ENCODE data around the gene TRMT1L. TPM values are rescaled to one million over a fixed set of nuclear protein-coding genes. Genes with fewer than 3 reads are reported as not detected.

TRMT1L gene
- total RNA-seq, 1 experiment from 2014 or later: 11.3 TPM

- ATAC-seq (peak; percentile 88), DNase-seq (peak; percentile 46)
- TF ChIP-seq EZH2phosphoT487 (IDR thresholded peaks at IDR 0.05; ENCODE audit: borderline replicate concordance, low read length): no peak
- no peak for TF ChIP-seq CTCF (conservative IDR thresholded peaks at IDR 0.05; ENCODE audit: low read depth, low read length)
- no peak for TF ChIP-seq EZH2 (IDR thresholded peaks at IDR 0.05; ENCODE audit: low read length, unreplicated experiment)
- Histone ChIP-seq H3K4me1 (ENCODE audit: insufficient read depth, low read length) (peaks cover 21% of the 10 kb centered on the region), H3K9ac (ENCODE audit: low read length) (no peak overlapping the region), H3K9me2 (replicated peaks; ENCODE audit: low read length) (no peaks in the 10 kb centered on the region), H3K4me3 (ENCODE audit: low read length) (no peak overlapping the region), H3K27me3 (ENCODE audit: low read length) (no peaks in the 10 kb centered on the region), H3K27ac (ENCODE audit: low read length) (no peak overlapping the region), H3K79me2 (ENCODE audit: low read length) (0 out of 2 replicates have a peak, but pooled peaks cover 8% of the 10 kb centered on the region), H3K4me2 (ENCODE audit: low read length) (peak overlapping the region; percentile 54), H3K36me3 (ENCODE audit: low read depth, low read length) (no peaks in the 10 kb centered on the region), H2AFZ (ENCODE audit: low read length) (no peak overlapping the region), H3K9me3 (ENCODE audit: low read length) (no peaks in the 10 kb centered on the region), H3F3A (ENCODE audit: low read length, unreplicated experiment) (no peaks in the 10 kb centered on the region), H4K20me1 (ENCODE audit: low read length) (no peaks in the 10 kb centered on the region)
- no TSS peak for BruUV-seq (replicated peaks)
- intact Hi-C loops (cut with micrococcal nuclease): no loop called here
- CTCF ChIA-PET: no interaction called here
- POLR2A ChIA-PET (ENCODE audit: unreplicated experiment): interaction anchor here (0.6 kb wide), 2 partner anchors 11 to 696 kb away, joined by 7 read pairs; no protein-coding TSS in a partner anchor
These were observed 5.7 kb upstream of the TRMT1L start for GRCh38 chr1:185162491-185162890.

- Histone ChIP-seq H3K4me1 (ENCODE audit: insufficient read depth, low read length) (peaks cover 28% of the 10 kb centered on the region), H3K9me2 (replicated peaks; ENCODE audit: low read length) (no peaks in the 10 kb centered on the region), H2AFZ (ENCODE audit: low read length) (no peak overlapping the region), H3K4me3 (ENCODE audit: low read length) (no peak overlapping the region), H3K4me2 (ENCODE audit: low read length) (no peak overlapping the region), H4K20me1 (ENCODE audit: low read length) (no peaks in the 10 kb centered on the region), H3K79me2 (ENCODE audit: low read length) (peaks cover 21% of the 10 kb centered on the region), H3F3A (ENCODE audit: low read length, unreplicated experiment) (no peaks in the 10 kb centered on the region), H3K9ac (ENCODE audit: low read length) (no peak overlapping the region), H3K36me3 (ENCODE audit: low read depth, low read length) (no peaks in the 10 kb centered on the region), H3K27me3 (ENCODE audit: low read length) (no peaks in the 10 kb centered on the region), H3K9me3 (ENCODE audit: low read length) (no peaks in the 10 kb centered on the region), H3K27ac (ENCODE audit: low read length) (no peak overlapping the region)
- POLR2A ChIA-PET (ENCODE audit: unreplicated experiment): no interaction called here
- CTCF ChIA-PET: no interaction called here
- TF ChIP-seq CTCF (conservative IDR thresholded peaks at IDR 0.05; ENCODE audit: low read depth, low read length) (no peak), EZH2phosphoT487 (IDR thresholded peaks at IDR 0.05; ENCODE audit: borderline replicate concordance, low read length) (no peak), EZH2 (IDR thresholded peaks at IDR 0.05; ENCODE audit: low read length, unreplicated experiment) (no peak)
- ATAC-seq: no peak
- intact Hi-C loops (cut with micrococcal nuclease): loop anchor here (5.0 kb wide), 3 partner anchors 113 to 353 kb away; partner anchors contain the start of gene RNF2
- no peak for DNase-seq
- BruUV-seq (replicated peaks): no TSS peak
These were observed 3.2 kb upstream of the TRMT1L start for GRCh38 chr1:185159966-185160365.

GRCh38 chr1:185158800-185159199 is 2.0 kb upstream of the TRMT1L start:
- Histone ChIP-seq H3K4me3 (ENCODE audit: low read length) (peak overlapping the region; percentile 96; the same call in 1 of the 2 replicates), H3K79me2 (ENCODE audit: low read length) (peaks cover 27% of the 10 kb centered on the region), H3K9ac (ENCODE audit: low read length) (no peak overlapping the region), H3K4me1 (ENCODE audit: insufficient read depth, low read length) (peaks cover 33% of the 10 kb centered on the region), H3K36me3 (ENCODE audit: low read depth, low read length) (no peaks in the 10 kb centered on the region), H4K20me1 (ENCODE audit: low read length) (no peaks in the 10 kb centered on the region), H3K9me2 (replicated peaks; ENCODE audit: low read length) (no peaks in the 10 kb centered on the region), H3K4me2 (ENCODE audit: low read length) (peak overlapping the region; percentile 100; the same call in 1 of the 2 replicates), H3K27ac (ENCODE audit: low read length) (no peak overlapping the region), H2AFZ (ENCODE audit: low read length) (no peak overlapping the region), H3K27me3 (ENCODE audit: low read length) (no peaks in the 10 kb centered on the region), H3K9me3 (ENCODE audit: low read length) (no peaks in the 10 kb centered on the region), H3F3A (ENCODE audit: low read length, unreplicated experiment) (no peaks in the 10 kb centered on the region)
- intact Hi-C loops (cut with micrococcal nuclease): loop anchor here (5.0 kb wide), 3 partner anchors 111 to 351 kb away; partner anchors contain the start of gene RNF2
- no TSS peak for BruUV-seq (replicated peaks)
- TF ChIP-seq CTCF (conservative IDR thresholded peaks at IDR 0.05; ENCODE audit: low read depth, low read length) (no peak), EZH2phosphoT487 (IDR thresholded peaks at IDR 0.05; ENCODE audit: borderline replicate concordance, low read length) (no peak), EZH2 (IDR thresholded peaks at IDR 0.05; ENCODE audit: low read length, unreplicated experiment) (no peak)
- DNase-seq (no peak), ATAC-seq (no peak)
- ChIA-PET CTCF (interaction anchor here (0.6 kb wide), 1 partner anchor 281 kb away, joined by 11 read pairs; no protein-coding TSS in a partner anchor), POLR2A (ENCODE audit: unreplicated experiment) (no interaction called here)
